Measurements from ENCODE around the gene CCDC24.

DNA sequence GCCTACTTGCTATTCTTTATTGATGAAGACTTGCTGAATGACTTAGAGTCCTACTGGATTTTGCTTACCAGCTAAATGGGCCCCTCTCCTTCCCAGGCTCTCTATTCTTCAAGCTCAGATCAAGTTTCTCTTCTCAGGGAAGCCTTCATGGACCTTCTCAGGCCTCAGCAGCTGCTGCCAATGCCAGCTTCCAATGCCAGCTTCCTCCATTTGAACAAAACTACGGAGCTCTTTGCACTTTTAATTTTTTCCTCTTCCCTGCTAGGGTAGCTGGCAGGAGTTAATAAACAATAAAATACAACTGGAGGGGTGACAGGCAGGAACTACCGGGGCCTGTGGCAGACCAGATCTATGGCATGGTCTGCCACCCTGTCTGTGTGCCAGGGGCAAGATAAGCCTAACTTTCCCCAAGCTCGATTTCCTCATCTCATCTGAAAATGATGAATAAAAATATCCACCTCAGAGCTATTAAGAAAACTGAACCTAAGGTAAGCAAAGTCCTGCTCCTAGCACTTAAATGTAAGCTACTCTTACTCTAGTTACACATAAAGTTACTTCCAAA, 45.6 kb upstream of the CCDC24 start:
- TF ChIP-seq, protein P1, sequence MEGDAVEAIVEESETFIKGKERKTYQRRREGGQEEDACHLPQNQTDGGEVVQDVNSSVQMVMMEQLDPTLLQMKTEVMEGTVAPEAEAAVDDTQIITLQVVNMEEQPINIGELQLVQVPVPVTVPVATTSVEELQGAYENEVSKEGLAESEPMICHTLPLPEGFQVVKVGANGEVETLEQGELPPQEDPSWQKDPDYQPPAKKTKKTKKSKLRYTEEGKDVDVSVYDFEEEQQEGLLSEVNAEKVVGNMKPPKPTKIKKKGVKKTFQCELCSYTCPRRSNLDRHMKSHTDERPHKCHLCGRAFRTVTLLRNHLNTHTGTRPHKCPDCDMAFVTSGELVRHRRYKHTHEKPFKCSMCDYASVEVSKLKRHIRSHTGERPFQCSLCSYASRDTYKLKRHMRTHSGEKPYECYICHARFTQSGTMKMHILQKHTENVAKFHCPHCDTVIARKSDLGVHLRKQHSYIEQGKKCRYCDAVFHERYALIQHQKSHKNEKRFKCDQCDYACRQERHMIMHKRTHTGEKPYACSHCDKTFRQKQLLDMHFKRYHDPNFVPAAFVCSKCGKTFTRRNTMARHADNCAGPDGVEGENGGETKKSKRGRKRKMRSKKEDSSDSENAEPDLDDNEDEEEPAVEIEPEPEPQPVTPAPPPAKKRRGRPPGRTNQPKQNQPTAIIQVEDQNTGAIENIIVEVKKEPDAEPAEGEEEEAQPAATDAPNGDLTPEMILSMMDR (IDR thresholded peaks at IDR 0.05; ENCODE audit: low read length) = no peak
- TF ChIP-seq EZH2phosphoT487 (IDR thresholded peaks at IDR 0.05; ENCODE audit: low read length) = no peak

Data from MM.1S (cell line).